Glutamatergic neuron (in vitro differentiated cells): ENCODE data around the gene IER2. TPM values are rescaled to one million over a fixed set of nuclear protein-coding genes. Genes with fewer than 3 reads are reported as not detected.

ENCODE experiments used
- DNase-seq: peaks from one replicate; pipeline ENCODE4 v3.0.0; 2022
- H3K27ac Mint-ChIP-seq: one replicate; pipeline ENCODE4 v1.8.0; 2020; ENCODE audit warnings: mild to moderate bottlenecking, mixed read lengths, inconsistent platforms; ENCODE audit not compliant: unreplicated experiment
- H3K27me3 Mint-ChIP-seq: one replicate; pipeline ENCODE4 v1.8.0; 2020; ENCODE audit warnings: mild to moderate bottlenecking, moderate library complexity, mixed read lengths, inconsistent platforms; ENCODE audit not compliant: unreplicated experiment
- H3K36me3 Mint-ChIP-seq: one replicate; pipeline ENCODE4 v1.8.0; 2020; ENCODE audit warnings: mild to moderate bottlenecking, mixed read lengths, inconsistent platforms; ENCODE audit not compliant: unreplicated experiment
- H3K4me1 Mint-ChIP-seq: one replicate; pipeline ENCODE4 v1.8.0; 2020; ENCODE audit warnings: mild to moderate bottlenecking, low read depth, mixed read lengths, inconsistent platforms; ENCODE audit not compliant: unreplicated experiment
- H3K4me3 Mint-ChIP-seq: one replicate; pipeline ENCODE4 v1.8.0; 2020; ENCODE audit warnings: mild to moderate bottlenecking, mixed read lengths, inconsistent platforms; ENCODE audit not compliant: unreplicated experiment
- H3K9me3 Mint-ChIP-seq: one replicate; pipeline ENCODE4 v1.8.0; 2020; ENCODE audit warnings: mild to moderate bottlenecking, moderate library complexity, mixed read lengths, inconsistent platforms; ENCODE audit not compliant: unreplicated experiment
- total RNA-seq: library from RNA; stranded (reverse); fragmentation: NEBNext Ultra II Directional; extraction: Animal tissue kit (Norgen Biotek cat#: 25700); gene quantifications from one replicate; pipeline ENCODE4 v1.2.1, GENCODE V29; 2021; ENCODE audit not compliant: unreplicated experiment
- TF ChIP-seq, protein P1 (sequence below): fragments of 200-600 bp; sonication (generic); IDR thresholded peaks from one replicate; pipeline ENCODE4 v1.5.0; 2021; ENCODE audit not compliant: partially characterized antibody, unreplicated experiment

IER2 gene
- total RNA-seq, 1 donor from 2014 or later = 109 TPM

DNA sequence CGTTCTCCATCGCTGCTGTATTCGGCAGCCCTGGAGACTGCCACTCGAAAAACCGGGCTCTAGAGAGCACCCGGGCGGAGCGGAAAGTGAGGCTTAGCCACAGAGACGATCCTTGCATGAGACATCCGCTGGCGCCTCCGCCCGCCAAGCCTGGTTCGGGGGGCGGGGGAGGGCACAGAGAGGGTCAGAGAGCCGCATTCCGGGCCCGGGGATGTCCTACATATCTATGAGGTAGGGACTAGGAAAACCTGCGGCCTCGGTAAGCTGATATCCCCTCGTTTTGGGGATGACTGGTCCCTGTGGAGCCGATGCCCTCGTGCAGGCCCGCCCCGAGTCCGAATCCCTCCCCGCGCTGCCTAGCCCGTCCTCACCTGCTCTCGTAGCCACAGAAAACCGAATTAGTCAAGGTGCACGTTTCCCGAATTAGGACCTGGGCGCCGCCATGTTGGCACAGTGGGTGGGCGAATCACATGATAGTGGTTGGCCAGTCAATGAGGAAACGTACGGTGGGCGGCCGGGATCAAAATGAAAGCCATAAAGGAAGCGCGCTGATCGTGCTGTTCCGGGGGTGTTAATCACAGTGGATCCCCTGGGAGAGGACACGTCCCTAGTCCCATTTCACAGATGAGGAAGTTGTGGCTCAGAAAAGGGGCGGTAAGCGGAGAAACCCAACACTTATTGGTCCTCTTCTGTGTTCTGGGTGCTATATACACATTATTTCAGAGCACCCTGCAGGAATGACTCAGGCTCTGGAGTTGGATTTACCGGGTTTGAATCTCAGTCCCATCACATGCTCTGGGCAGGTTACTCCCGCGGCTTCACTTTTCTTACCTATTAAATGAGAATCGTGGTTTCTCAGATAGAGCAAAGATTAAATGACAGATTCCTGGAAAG lies 33.7 kb upstream of the IER2 start, which contains the start of gene TRMT1:
Gene TRMT1 (minus strand): TSS at position 459 of the 894 bp plus-strand sequence. CDS start 341 bp downstream, at position 118.
- Mint-ChIP-seq H3K27me3 (peaks cover 11% of the 10 kb centered on the region), H3K4me1 (peaks cover 15% of the 10 kb centered on the region), H3K9me3 (peaks cover 12% of the 10 kb centered on the region), H3K36me3 (no peaks in the 10 kb centered on the region), H3K4me3 (peak within 1 kb of the TSS; percentile 94), H3K27ac (peak within 1 kb of the TSS; percentile 91)
- TF ChIP-seq, protein P1, sequence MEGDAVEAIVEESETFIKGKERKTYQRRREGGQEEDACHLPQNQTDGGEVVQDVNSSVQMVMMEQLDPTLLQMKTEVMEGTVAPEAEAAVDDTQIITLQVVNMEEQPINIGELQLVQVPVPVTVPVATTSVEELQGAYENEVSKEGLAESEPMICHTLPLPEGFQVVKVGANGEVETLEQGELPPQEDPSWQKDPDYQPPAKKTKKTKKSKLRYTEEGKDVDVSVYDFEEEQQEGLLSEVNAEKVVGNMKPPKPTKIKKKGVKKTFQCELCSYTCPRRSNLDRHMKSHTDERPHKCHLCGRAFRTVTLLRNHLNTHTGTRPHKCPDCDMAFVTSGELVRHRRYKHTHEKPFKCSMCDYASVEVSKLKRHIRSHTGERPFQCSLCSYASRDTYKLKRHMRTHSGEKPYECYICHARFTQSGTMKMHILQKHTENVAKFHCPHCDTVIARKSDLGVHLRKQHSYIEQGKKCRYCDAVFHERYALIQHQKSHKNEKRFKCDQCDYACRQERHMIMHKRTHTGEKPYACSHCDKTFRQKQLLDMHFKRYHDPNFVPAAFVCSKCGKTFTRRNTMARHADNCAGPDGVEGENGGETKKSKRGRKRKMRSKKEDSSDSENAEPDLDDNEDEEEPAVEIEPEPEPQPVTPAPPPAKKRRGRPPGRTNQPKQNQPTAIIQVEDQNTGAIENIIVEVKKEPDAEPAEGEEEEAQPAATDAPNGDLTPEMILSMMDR = no peak
- peak; percentile 91 for DNase-seq

DNA sequence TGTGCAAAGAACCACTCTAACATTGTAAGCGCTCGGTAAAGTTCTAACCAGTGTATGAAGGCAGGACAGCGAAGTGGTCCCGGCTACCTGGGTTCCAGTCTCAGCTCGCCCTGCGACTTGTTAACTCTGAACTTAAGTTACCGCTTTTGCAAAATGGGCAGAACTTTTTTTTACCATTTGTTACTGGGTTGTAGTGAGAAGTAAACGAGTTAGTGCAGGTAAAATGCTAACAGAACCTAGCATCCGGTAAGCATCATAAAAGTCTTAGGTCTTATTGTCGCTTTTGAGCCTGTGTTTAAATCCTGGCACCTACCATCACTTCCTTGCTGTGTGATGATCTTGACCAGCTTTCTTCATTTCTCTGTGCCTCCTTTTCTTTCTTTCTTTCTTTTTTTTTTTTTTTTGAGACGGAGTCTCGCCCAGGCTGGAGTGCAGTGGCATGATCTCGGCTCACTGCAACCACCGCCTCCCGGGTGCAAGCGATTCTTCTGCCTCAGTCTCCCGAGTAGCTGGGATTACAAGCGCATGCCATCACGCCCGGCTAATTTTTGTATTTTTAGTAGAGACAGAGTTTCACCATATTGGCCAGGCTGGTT lies 32.9 kb upstream of the IER2 start:
- Mint-ChIP-seq H3K27me3 (peaks cover 11% of the 10 kb centered on the region), H3K4me3 (peak overlapping the region; percentile 94), H3K4me1 (peaks cover 15% of the 10 kb centered on the region), H3K27ac (peak overlapping the region; percentile 91), H3K9me3 (peaks cover 13% of the 10 kb centered on the region), H3K36me3 (no peaks in the 10 kb centered on the region)
- DNase-seq = no peak
- TF ChIP-seq, protein P1 = no peak

DNA sequence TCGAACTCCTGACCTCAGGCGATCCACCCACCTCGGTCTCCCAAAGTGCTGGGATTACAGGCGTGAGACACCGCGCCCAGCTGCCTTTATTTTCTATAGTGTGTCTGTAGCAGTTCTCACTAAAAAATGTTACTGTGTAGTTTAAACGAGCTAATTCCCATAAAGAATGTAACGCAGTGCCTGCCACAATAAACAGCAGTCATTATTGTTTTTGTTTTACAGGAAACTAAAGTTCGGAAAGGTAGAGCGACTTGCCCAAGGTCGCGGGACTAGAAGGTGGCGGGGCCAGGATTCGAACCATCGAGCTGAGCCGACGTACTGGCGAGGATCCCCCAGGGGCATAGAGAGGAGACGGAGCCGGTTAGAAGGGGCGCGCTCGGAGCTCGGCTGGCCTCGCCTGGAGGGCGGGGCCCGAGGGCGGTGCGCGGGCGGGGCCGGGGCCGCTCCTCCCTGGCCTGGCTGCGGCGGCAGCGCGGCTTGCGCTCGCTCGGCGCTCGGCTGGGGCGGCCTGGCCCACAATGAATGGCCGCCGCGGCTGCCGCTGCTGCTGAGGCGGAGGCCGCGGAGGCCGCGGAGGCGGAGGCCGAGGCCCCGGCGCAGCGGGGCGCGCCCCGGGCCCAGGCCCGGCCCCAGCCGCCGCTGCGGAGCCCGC lies 32.3 kb upstream of the IER2 start, which contains the start of gene NACC1:
Gene NACC1 (plus strand): TSS at position 493 of the 652 bp plus-strand sequence. CDS start 16,944 bp downstream, outside the sequence.
- peak; percentile 95 for DNase-seq
- Mint-ChIP-seq H3K9me3 (peaks cover 15% of the 10 kb centered on the region), H3K27me3 (peaks cover 11% of the 10 kb centered on the region), H3K36me3 (no peaks in the 10 kb centered on the region), H3K4me1 (peaks cover 17% of the 10 kb centered on the region), H3K4me3 (peak within 1 kb of the TSS; percentile 94), H3K27ac (peak within 1 kb of the TSS; percentile 91)
- TF ChIP-seq, protein P1 = no peak

DNA sequence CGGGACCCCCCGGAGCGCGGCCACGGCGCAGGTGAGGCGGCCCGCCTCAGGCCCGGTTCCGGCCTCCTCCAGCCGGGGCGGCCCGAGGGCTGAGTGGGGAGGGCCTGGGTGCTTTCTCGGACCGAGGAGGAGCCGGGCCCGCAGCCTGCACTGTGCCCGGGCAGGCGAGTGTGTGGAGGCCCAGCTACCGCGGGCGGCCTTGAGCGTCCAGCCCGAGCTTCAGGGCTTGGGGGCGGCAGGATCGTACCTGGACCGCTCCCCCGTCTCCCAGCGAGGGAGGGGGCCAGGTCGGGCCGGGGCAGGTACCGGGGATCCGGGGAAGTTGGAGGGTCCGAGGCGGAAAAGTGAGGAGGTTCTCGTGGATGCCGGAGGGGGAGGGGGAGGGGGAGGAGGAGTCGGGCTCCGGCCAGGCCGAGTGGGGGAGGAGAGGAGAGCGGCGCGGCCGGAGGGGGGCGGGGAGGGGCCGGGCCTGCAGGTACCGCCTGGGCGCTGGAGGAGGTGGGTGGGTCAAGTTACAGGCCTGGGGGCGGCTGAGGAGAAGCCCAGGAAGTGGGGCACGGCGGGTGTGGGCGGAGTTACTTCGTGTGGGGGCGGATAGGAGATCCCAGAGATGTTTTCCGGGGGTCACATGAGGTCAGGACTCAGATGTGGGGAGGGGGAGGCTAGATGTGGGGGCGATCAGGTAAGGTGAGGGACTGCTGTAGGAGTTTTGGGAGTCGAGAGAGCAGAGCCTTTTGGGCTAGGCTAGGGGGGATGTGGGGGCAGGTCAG lies 31.6 kb upstream of the IER2 start:
- H3K36me3 Mint-ChIP-seq = no peaks in the 10 kb centered on the region
- H3K4me1 Mint-ChIP-seq = peaks cover 17% of the 10 kb centered on the region
- H3K27me3 Mint-ChIP-seq = peaks cover 11% of the 10 kb centered on the region
- peak overlapping the region; percentile 64 for H3K27ac Mint-ChIP-seq
- H3K9me3 Mint-ChIP-seq = peaks cover 15% of the 10 kb centered on the region
- H3K4me3 Mint-ChIP-seq = peak overlapping the region; percentile 86
- TF ChIP-seq, protein P1 = no peak
- peak; percentile 70 for DNase-seq
